ENCODE data around the gene SRBD1.

DNA sequence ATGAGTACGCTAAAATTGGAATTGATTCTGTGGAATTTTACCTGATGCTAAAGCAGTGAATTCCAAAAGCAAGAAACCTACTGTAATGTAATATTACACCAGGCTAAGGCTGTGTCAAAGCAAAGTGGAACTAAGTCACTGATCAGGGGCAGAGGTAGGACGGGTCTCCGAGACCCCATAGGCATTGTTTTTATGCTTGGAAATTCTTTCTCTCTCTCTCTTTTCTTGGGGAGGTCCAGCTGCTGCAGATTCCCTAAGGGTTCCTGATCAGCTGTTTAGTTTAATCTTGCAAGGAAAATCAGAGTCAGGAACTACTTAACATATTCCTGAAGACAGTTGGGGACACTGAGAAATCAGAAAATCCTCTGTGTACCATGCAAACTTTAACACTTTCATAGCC is 220.2 kb downstream of the SRBD1 start:
- TF ChIP-seq POLR2AphosphoS5 (IDR thresholded peaks at IDR 0.05; ENCODE audit: low read depth, low read length) (no peak), SIN3A (IDR thresholded peaks at IDR 0.05; ENCODE audit: borderline replicate concordance, insufficient read depth, low read length) (no peak), TAF1 (IDR thresholded peaks at IDR 0.05; ENCODE audit: borderline replicate concordance, insufficient read depth, low read length) (no peak)
- TF ChIP-seq, protein P1, sequence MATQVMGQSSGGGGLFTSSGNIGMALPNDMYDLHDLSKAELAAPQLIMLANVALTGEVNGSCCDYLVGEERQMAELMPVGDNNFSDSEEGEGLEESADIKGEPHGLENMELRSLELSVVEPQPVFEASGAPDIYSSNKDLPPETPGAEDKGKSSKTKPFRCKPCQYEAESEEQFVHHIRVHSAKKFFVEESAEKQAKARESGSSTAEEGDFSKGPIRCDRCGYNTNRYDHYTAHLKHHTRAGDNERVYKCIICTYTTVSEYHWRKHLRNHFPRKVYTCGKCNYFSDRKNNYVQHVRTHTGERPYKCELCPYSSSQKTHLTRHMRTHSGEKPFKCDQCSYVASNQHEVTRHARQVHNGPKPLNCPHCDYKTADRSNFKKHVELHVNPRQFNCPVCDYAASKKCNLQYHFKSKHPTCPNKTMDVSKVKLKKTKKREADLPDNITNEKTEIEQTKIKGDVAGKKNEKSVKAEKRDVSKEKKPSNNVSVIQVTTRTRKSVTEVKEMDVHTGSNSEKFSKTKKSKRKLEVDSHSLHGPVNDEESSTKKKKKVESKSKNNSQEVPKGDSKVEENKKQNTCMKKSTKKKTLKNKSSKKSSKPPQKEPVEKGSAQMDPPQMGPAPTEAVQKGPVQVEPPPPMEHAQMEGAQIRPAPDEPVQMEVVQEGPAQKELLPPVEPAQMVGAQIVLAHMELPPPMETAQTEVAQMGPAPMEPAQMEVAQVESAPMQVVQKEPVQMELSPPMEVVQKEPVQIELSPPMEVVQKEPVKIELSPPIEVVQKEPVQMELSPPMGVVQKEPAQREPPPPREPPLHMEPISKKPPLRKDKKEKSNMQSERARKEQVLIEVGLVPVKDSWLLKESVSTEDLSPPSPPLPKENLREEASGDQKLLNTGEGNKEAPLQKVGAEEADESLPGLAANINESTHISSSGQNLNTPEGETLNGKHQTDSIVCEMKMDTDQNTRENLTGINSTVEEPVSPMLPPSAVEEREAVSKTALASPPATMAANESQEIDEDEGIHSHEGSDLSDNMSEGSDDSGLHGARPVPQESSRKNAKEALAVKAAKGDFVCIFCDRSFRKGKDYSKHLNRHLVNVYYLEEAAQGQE (IDR thresholded peaks at IDR 0.05; ENCODE audit: insufficient read depth in 1 of 2, low read depth in 2 of 2, low read length in 2 of 2), result no peak

All from PFSK-1 (cell line).